Neural crest cell (in vitro differentiated cells): Measurements from ENCODE around the gene C6orf120. TPM values are rescaled to one million over a fixed set of nuclear protein-coding genes. Genes with fewer than 3 reads are reported as not detected.
A peak's percentile ranks its signal among the peaks of the same experiment; 100 is the strongest.

Source experiments
- DNase-seq: peaks from one replicate; pipeline ENCODE4 v3.0.0; 2021; ENCODE audit warnings: low read depth, mixed read lengths, low spot score
- H3K27ac Mint-ChIP-seq: one replicate; pipeline ENCODE4 v1.8.0; 2021; ENCODE audit warnings: mild to moderate bottlenecking, mixed read lengths; ENCODE audit not compliant: unreplicated experiment
- H3K27me3 Mint-ChIP-seq: 2 replicates; pipeline ENCODE4 v1.8.0; 2021; ENCODE audit warnings: low read depth, mild to moderate bottlenecking, mixed read lengths
- H3K36me3 Mint-ChIP-seq: 2 replicates; pipeline ENCODE4 v1.8.0; 2021; ENCODE audit warnings: low read depth, mild to moderate bottlenecking, mixed read lengths
- H3K4me1 Mint-ChIP-seq: 2 replicates; pipeline ENCODE4 v1.8.0; 2021; ENCODE audit warnings: mixed read lengths
- H3K4me3 Mint-ChIP-seq: one replicate; pipeline ENCODE4 v1.8.0; 2021; ENCODE audit warnings: mild to moderate bottlenecking, mixed read lengths
- H3K9me3 Mint-ChIP-seq: 2 replicates; pipeline ENCODE4 v1.8.0; 2021; ENCODE audit warnings: mixed read lengths
- CTCF ChIP-seq: fragments of 200-600 bp; sonication (generic); conservative IDR thresholded peaks from 2 replicates; pipeline ENCODE4 v1.5.0; 2021; ENCODE audit warnings: antibody characterized with exemption, mild to moderate bottlenecking
- total RNA-seq: library from RNA; stranded (reverse); gene quantifications from 2 replicates; pipeline ENCODE4 v1.2.1, GENCODE V29; 2021

C6orf120 gene
- total RNA-seq, 1 donor from 2014 or later, result 28.7 TPM

- no peak for DNase-seq
- no peak for TF ChIP-seq CTCF
- no peak overlapping the region for H3K4me3 Mint-ChIP-seq
- H3K27ac Mint-ChIP-seq, result peak overlapping the region; percentile 79
- H3K36me3 Mint-ChIP-seq, result peaks cover 23% of the 10 kb centered on the region
- H3K27me3 Mint-ChIP-seq, result no peaks in the 10 kb centered on the region
- no peaks in the 10 kb centered on the region for H3K9me3 Mint-ChIP-seq
- H3K4me1 Mint-ChIP-seq, result peaks cover 44% of the 10 kb centered on the region
These were observed 32.8 kb upstream of the C6orf120 start for GRCh38 chr6:169669147-169669546.

- TF ChIP-seq CTCF, result no peak
- Mint-ChIP-seq H3K27ac (peak overlapping the region; percentile 38), H3K9me3 (no peaks in the 10 kb centered on the region), H3K36me3 (peaks cover 30% of the 10 kb centered on the region), H3K4me3 (no peak overlapping the region), H3K4me1 (peaks cover 44% of the 10 kb centered on the region), H3K27me3 (no peaks in the 10 kb centered on the region)
- DNase-seq, result no peak
These were observed 32.0 kb upstream of the C6orf120 start for GRCh38 chr6:169669889-169670288.

- H3K4me3 Mint-ChIP-seq, result peak overlapping the region; percentile 3
- peaks cover 37% of the 10 kb centered on the region for H3K36me3 Mint-ChIP-seq
- TF ChIP-seq CTCF, result no peak
- H3K9me3 Mint-ChIP-seq, result peaks cover 3% of the 10 kb centered on the region
- peak overlapping the region; percentile 29 for H3K27ac Mint-ChIP-seq
- H3K4me1 Mint-ChIP-seq, result peaks cover 44% of the 10 kb centered on the region
- H3K27me3 Mint-ChIP-seq, result no peaks in the 10 kb centered on the region
- DNase-seq, result no peak
These were observed 30.4 kb upstream of the C6orf120 start for GRCh38 chr6:169671563-169671962.

- H3K27ac Mint-ChIP-seq, result no peak overlapping the region
- no peak for TF ChIP-seq CTCF
- peaks cover 32% of the 10 kb centered on the region for H3K4me1 Mint-ChIP-seq
- no peak overlapping the region for H3K4me3 Mint-ChIP-seq
- peaks cover 8% of the 10 kb centered on the region for H3K9me3 Mint-ChIP-seq
- no peaks in the 10 kb centered on the region for H3K27me3 Mint-ChIP-seq
- DNase-seq, result no peak
- H3K36me3 Mint-ChIP-seq, result peaks cover 51% of the 10 kb centered on the region
These were observed 26.9 kb upstream of the C6orf120 start for GRCh38 chr6:169675011-169675410.

- H3K27me3 Mint-ChIP-seq, result no peaks in the 10 kb centered on the region
- no peak for TF ChIP-seq CTCF
- H3K36me3 Mint-ChIP-seq, result peaks cover 65% of the 10 kb centered on the region
- H3K4me1 Mint-ChIP-seq, result peaks cover 14% of the 10 kb centered on the region
- no peak overlapping the region for H3K4me3 Mint-ChIP-seq
- H3K9me3 Mint-ChIP-seq, result peaks cover 8% of the 10 kb centered on the region
- H3K27ac Mint-ChIP-seq, result no peak overlapping the region
- no peak for DNase-seq
These were observed 24.8 kb upstream of the C6orf120 start for GRCh38 chr6:169677096-169677495.

GRCh38 chr6:169678342-169678741 lies 23.6 kb upstream of the C6orf120 start:
- Mint-ChIP-seq H3K9me3 (peaks cover 8% of the 10 kb centered on the region), H3K4me3 (no peak overlapping the region), H3K4me1 (peaks cover 6% of the 10 kb centered on the region), H3K27me3 (no peaks in the 10 kb centered on the region), H3K27ac (no peak overlapping the region), H3K36me3 (peaks cover 64% of the 10 kb centered on the region)
- TF ChIP-seq CTCF, result no peak
- no peak for DNase-seq
